Muscle of arm (tissue), 12 donors: Measurements from ENCODE around the gene PDC. TPM values are rescaled to one million over a fixed set of nuclear protein-coding genes. Genes with fewer than 3 reads are reported as not detected.
"Not testable (repeated sequence)": the region's sequence is repeated elsewhere in the genome, so short reads cannot be mapped to it uniquely, and the experiment has no call there.

ENCODE experiments used
- DNase-seq: peaks from one replicate; pipeline ENCODE4 v3.0.0-alpha.2; 2013
- polyA plus RNA-seq, 12 donors: library from polyadenylated mRNA; unstranded; fragments of 120-200 nt; gene quantifications; one replicate each; pipeline ENCODE4 v1.2.1, GENCODE V29; 2013; ENCODE audit not compliant: insufficient read length in 12 of 12

Gene PDC
- polyA plus RNA-seq, 12 donors, result 0.16 to 0.89 (median 0.51) TPM; not detected in 4

DNA sequence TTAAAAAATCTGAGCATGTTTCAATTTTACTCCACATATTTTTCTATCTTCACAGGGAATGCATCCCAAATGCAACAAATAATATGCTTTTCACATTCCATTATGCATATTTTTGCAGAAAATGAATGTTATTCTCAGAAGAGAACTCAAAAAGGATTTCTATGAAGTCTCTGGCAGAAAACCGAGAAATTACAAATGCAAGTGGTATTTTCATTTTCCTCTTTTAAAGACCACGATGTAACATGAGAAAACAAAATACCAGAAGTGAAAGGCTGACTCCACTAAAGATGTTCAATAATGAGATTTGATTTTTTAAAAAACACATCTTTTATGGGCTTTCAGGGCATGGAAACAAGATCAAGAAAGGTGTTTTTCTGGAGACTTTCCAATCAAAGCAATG, 5.0 kb upstream of the PDC start:
- peak; percentile 10 for DNase-seq

GRCh38 chr1:186465491-186465890, 4.6 kb upstream of the PDC start:
- not testable (repeated sequence) for DNase-seq

- DNase-seq, result no peak
Observed at GRCh38 chr1:186463926-186464325, 3.0 kb upstream of the PDC start.

GRCh38 chr1:186463511-186463910, 2.6 kb upstream of the PDC start:
- DNase-seq, result no peak

DNA sequence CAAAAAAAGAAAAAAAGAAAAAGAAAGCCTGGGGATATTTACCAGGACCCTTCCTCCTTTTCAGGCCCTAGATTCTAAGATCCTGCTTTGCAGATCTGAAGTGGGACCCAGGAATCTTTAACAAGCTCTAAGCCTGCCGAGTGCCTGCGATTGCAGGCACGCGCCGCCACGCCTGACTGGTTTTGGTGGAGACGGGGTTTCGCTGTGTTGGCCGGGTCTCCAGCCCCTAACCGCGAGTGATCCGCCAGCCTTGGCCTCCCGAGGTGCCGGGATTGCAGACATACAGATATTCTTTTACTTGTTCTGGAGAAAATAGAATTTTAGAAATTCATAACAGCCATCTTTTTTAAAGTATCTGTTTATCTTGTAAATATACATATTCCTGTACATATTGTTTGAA, 1.8 kb downstream of the PDC start:
- DNase-seq, result not testable (repeated sequence)

DNA sequence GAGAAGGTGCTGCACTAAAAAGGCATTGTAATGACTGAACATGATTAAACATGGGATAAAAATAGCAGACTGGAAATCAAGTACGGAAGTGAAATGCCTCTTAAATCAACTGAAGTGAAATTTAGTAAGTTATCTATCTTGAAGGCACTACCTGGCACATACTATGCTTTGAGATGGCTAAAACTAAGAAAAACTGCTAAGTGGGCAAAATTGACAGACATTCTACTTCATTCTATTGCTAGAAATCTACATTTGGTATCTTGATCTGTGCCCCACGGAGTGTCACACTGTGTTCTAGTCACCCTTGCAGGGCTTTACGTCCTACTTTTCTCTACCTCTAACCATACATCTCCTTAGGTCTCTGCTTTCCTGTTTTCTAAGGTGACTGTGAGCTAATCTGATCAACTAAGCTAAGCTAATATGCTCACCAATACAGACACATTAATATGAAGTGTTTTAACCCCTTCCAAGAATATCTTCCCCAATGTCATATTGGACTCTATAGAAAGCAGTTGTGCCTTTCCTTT, 4.1 kb downstream of the PDC start:
- DNase-seq, result no peak

- DNase-seq, result no peak
Observed at GRCh38 chr1:186454981-186455380, 5.9 kb downstream of the PDC start.

DNA sequence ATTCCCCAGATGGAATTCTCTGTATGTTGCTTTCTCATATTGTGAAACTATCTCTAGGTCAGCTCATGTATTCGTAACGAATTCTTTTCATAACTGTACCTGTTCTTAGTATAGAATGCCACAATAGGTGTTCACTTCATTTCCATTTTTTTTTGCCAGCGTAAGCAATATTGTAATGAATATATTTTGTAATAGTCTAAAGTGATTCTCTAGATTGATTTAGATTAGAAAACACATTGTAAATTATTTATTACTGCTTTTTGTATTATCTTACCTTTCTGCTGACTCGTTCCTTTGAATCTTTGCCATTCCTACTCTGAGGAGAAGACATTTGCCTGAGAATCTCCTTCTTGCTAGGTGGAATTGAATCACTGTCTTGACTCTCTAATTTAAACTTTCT, 14.8 kb downstream of the PDC start:
- DNase-seq, result no peak

DNA sequence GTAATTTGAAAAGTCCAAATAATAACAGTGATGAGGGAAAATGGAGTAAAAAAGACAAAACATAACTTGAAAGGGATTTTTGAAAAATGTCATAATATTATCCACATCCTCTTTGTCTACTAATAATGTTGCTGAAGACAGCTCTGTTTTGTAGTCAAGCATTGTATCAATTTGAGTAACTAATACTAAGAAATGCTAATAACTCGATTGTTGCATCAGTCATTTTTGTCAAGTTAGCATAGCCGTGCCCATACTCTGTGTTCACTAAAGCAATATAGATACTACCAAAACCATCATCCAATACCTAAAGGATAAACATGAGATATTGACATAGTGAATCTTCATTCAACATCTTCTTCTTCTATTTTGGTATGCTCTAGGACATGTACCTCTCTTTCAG, 17.3 kb downstream of the PDC start:
- DNase-seq, result no peak

DNA sequence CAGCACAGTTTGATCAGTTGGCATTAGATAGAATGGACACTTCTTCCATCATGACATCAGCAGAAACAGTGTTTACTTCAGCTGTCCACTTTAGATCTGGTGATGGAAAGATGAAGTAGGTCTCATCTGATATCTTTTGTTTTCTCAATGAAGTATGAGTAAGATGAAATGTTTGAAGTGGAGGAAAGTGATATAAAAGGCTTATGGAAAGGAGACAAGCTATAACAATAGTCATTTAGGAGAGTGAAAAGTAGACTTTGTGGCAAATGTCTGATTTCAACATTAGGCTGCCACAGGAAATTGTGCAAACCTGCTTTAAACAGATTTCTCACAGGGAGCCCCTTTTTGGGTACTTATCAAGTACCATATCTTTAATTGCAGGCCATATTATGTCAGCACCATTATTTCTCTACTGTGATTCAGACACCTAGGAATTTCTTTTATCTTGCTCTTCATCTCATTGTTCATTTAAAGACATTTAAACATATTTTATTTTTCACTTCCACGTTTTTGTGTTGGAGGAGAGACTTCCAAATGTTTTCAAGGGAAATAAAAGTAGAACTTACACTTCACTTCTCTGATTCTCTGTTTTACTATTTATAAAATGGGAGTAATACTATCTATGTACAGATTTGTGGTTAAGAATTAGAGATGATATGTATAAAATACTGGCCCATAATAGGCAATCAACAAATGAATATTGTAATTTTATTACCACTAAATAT, 18.1 kb downstream of the PDC start:
- no peak for DNase-seq

- no peak for DNase-seq
Observed at GRCh38 chr1:186440584-186440983, 20.3 kb downstream of the PDC start.

- DNase-seq, result no peak
Observed at GRCh38 chr1:186438567-186438966, 22.3 kb downstream of the PDC start.

GRCh38 chr1:186435336-186435735, 25.6 kb downstream of the PDC start:
- no peak for DNase-seq

DNA sequence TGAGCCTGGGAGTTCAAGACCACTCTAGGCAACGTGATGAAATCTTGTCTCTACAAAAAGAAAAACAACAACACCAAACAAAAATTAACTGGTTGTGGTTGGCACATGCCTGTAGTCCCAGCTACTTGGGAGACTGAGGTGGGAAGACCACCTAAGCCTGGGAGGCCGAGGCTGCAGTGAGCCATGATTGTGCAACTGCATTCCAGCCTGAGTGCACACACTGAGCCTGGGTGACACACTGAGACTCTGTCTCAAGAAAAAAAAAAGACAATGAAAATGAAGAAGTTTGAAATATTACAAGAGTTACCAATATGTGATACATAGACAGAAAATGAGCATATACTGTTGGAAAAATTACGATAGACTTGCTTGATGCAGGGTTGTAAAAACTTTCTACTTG, 31.9 kb downstream of the PDC start:
- DNase-seq, result no peak

DNA sequence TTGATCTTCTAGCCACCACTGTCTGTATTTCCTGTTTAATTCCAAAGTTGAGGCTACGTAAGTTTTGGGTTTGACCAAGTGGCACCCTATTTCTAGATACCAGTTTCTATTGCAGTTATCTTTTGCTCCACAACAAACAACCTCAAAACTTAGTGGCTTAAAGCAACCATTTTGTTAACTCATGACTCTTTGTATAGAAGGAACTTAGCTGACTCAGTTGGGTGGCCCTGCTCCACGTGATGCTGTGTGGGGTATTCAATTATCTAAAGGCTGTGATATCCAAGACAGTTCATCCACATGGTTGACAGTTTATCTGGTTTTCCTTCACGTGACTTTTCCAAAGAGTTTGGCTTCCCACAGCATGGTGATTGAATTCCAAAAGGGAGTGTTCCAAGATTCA, 34.8 kb downstream of the PDC start:
- no peak for DNase-seq

DNA sequence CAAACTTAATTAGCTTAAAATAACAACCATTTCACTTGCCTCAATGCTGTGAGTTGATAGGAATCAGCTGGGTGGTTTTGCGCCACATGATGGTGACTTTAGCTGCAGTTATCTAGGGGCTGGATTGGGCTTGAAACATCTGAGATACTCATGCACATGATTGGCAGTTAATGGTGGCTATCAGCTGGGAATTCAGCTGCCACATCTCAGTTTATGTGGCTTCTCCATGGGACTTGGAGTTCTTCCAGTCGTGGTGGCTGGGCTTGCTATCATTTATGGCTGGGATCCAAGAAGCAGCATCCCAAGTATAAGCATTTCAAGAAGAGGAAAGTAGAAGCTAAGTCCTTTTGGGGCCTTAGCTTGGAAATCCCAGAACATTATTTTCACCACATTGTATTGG, 36.4 kb downstream of the PDC start:
- DNase-seq, result no peak

- DNase-seq, result no peak
Observed at GRCh38 chr1:186421446-186421845, 39.5 kb downstream of the PDC start.

GRCh38 chr1:186420923-186421322, 40.0 kb downstream of the PDC start:
- DNase-seq, result peak; percentile 38

- no peak for DNase-seq
Observed at GRCh38 chr1:186420311-186420710, 40.6 kb downstream of the PDC start.

- DNase-seq, result no peak
Observed at GRCh38 chr1:186418503-186418902, 42.4 kb downstream of the PDC start.

DNA sequence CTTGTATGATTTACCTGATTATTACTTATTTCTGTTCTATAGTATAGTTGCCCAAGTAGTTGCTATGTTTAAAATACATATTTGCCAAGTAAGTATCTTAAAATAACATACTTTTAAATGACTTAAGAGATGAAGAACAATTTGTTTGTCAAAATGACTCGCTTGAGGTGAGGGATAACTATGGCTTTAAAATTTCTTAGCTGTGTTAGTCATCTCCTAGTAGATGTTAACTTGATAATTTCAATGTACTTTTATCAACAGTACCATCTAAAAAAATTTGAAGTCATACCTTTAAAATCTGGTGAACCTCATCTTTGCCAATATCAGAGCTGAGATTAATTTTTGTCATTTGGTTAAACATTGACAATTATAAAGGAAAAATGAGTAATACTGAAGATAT, 47.6 kb downstream of the PDC start:
- DNase-seq, result no peak

- no peak for DNase-seq
Observed at GRCh38 chr1:186409091-186409490, 51.8 kb downstream of the PDC start.

- peak; percentile 16 for DNase-seq
Observed at GRCh38 chr1:186404454-186405051, 56.4 kb downstream of the PDC start.

GRCh38 chr1:186403632-186404031, 57.3 kb downstream of the PDC start:
- DNase-seq, result no peak
